ENCODE measurements around the gene ADARB2. TPM values are rescaled to one million over a fixed set of nuclear protein-coding genes. Genes with fewer than 3 reads are reported as not detected.

Gene ADARB2
- total and polyA plus RNA-seq, 2 donors (not counting 1 experiment from before 2014, with no cell fraction given): not detected

DNA sequence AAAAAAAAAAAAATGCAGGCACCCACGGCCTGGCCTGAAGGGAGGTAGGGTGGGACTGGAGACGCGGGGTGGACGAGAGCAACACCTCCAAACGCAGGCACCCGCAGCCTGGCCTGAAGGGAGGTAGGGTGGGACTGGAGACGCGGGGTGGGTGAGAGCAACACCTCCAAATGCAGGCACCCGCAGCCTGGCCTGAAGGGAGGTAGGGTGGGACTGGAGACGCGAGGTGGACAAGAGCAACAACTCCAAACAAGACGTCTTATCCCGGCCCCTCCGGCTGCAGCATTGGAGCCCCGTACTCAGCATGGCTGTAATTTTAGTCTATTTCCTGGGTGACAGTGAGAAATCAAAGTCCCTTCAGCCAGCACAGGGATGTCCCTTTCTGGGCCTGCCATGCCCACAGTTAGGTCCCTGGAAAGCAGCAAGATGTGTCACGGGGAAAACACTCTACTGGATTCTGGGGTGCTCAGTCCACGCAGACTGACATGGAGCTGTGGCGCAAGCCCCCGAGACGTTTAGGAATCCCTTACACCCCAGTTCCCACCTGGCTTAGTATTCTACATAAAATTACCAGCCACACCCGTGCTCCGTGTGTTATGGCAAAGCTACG is 561.3 kb downstream of the ADARB2 start:
- H3K4me1 ChIP-seq (ENCODE audit: control insufficient read depth, extremely low read depth, insufficient read depth, low read length): no peaks in the 10 kb centered on the region
- no peak overlapping the region for H3K4me3 ChIP-seq (replicated peaks in 1 of 4; ENCODE audit: control extremely low read depth in 1 of 4, insufficient read depth in 1 of 4, low read depth in 3 of 4, low read length in 4 of 4)
- H3K79me2 ChIP-seq (ENCODE audit: control insufficient read depth, insufficient read depth, low read length): no peaks in the 10 kb centered on the region
- H3K9ac ChIP-seq (ENCODE audit: insufficient read depth, low read length): no peak overlapping the region
- no peak for DNase-seq (ENCODE audit: low read depth in 2 of 2)
- H2AFZ ChIP-seq (ENCODE audit: low read length): no peak overlapping the region
- no peak overlapping the region for H3K27ac ChIP-seq (ENCODE audit: insufficient read depth, low read length)
- H3K9me3 ChIP-seq (ENCODE audit: control insufficient read depth, insufficient read depth, low read depth, low read length): no peaks in the 10 kb centered on the region
- H4K20me1 ChIP-seq (ENCODE audit: control insufficient read depth, extremely low read depth, insufficient read depth, low read length): no peaks in the 10 kb centered on the region
- no peak overlapping the region for H3K4me2 ChIP-seq (ENCODE audit: extremely low read depth, insufficient read depth, low read length)
- no peak for TF ChIP-seq EZH2 (IDR thresholded peaks at IDR 0.05; ENCODE audit: low read length, missing control alignments)
- TF ChIP-seq, protein P1, sequence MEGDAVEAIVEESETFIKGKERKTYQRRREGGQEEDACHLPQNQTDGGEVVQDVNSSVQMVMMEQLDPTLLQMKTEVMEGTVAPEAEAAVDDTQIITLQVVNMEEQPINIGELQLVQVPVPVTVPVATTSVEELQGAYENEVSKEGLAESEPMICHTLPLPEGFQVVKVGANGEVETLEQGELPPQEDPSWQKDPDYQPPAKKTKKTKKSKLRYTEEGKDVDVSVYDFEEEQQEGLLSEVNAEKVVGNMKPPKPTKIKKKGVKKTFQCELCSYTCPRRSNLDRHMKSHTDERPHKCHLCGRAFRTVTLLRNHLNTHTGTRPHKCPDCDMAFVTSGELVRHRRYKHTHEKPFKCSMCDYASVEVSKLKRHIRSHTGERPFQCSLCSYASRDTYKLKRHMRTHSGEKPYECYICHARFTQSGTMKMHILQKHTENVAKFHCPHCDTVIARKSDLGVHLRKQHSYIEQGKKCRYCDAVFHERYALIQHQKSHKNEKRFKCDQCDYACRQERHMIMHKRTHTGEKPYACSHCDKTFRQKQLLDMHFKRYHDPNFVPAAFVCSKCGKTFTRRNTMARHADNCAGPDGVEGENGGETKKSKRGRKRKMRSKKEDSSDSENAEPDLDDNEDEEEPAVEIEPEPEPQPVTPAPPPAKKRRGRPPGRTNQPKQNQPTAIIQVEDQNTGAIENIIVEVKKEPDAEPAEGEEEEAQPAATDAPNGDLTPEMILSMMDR (conservative IDR thresholded peaks at IDR 0.05 in 1 of 2, IDR thresholded peaks at IDR 0.05 in 1 of 2; ENCODE audit: low read depth in 1 of 2, low read length in 2 of 2): no peak
- H3K36me3 ChIP-seq (ENCODE audit: control insufficient read depth, insufficient read depth, low read length): no peaks in the 10 kb centered on the region
- no peaks in the 10 kb centered on the region for H3K27me3 ChIP-seq (ENCODE audit: control insufficient read depth, insufficient read depth, low read length)

DNA sequence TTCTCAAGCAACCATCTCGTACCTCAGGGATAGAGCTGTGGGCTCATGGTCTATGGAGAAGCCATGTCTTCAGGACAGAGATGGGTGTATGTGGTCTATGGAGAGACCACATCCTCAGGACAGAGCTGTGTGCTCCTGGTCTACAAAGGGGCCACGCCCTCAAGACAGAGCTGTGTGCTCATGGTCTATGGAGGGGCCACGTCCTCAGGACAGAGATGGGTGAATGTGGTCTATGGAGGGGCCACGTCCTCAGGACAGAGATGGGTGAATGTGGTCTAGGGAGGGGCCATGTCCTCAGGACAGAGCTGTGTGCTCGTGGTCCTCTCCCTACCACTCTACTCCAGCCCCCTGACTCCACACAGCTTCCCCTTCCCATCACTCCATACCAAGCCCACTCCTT is 563.3 kb downstream of the ADARB2 start:
- no peaks in the 10 kb centered on the region for H3K36me3 ChIP-seq (ENCODE audit: control insufficient read depth, insufficient read depth, low read length)
- H3K4me1 ChIP-seq (ENCODE audit: control insufficient read depth, extremely low read depth, insufficient read depth, low read length): no peaks in the 10 kb centered on the region
- H3K9me3 ChIP-seq (ENCODE audit: control insufficient read depth, insufficient read depth, low read depth, low read length): no peaks in the 10 kb centered on the region
- H2AFZ ChIP-seq (ENCODE audit: low read length): no peak overlapping the region
- H4K20me1 ChIP-seq (ENCODE audit: control insufficient read depth, extremely low read depth, insufficient read depth, low read length): no peaks in the 10 kb centered on the region
- no peak for DNase-seq (ENCODE audit: low read depth in 2 of 2)
- no peak overlapping the region for H3K4me2 ChIP-seq (ENCODE audit: extremely low read depth, insufficient read depth, low read length)
- no peak for TF ChIP-seq EZH2 (IDR thresholded peaks at IDR 0.05; ENCODE audit: low read length, missing control alignments)
- TF ChIP-seq, protein P1 (conservative IDR thresholded peaks at IDR 0.05 in 1 of 2, IDR thresholded peaks at IDR 0.05 in 1 of 2; ENCODE audit: low read depth in 1 of 2, low read length in 2 of 2): no peak
- no peaks in the 10 kb centered on the region for H3K79me2 ChIP-seq (ENCODE audit: control insufficient read depth, insufficient read depth, low read length)
- no peak overlapping the region for H3K9ac ChIP-seq (ENCODE audit: insufficient read depth, low read length)
- H3K27me3 ChIP-seq (ENCODE audit: control insufficient read depth, insufficient read depth, low read length): no peaks in the 10 kb centered on the region
- no peak overlapping the region for H3K27ac ChIP-seq (ENCODE audit: insufficient read depth, low read length)
- no peak overlapping the region for H3K4me3 ChIP-seq (replicated peaks in 1 of 4; ENCODE audit: control extremely low read depth in 1 of 4, insufficient read depth in 1 of 4, low read depth in 3 of 4, low read length in 4 of 4)

DNA sequence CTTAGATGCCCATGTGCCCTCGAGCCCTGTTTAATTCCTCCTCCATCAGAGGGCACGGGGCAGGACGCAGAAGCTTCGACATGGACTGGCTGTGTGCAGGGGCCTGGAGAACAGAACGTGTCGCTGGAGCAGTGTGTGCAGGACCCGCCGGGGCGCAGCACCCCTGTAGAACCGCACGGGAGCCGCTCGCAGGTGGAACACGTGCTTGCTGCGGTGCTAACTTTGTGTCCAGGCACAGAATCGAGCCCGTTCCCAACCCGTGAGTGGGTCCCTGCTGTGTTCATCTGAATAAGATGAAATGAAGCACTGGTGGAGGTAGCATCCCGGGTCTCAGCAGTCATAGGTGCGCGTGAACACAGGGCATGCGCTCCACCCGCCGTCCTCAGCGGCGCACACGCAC is 564.2 kb downstream of the ADARB2 start:
- TF ChIP-seq EZH2 (IDR thresholded peaks at IDR 0.05; ENCODE audit: low read length, missing control alignments): no peak
- TF ChIP-seq, protein P1 (conservative IDR thresholded peaks at IDR 0.05 in 1 of 2, IDR thresholded peaks at IDR 0.05 in 1 of 2; ENCODE audit: low read depth in 1 of 2, low read length in 2 of 2): no peak
- no peaks in the 10 kb centered on the region for H4K20me1 ChIP-seq (ENCODE audit: control insufficient read depth, extremely low read depth, insufficient read depth, low read length)
- H3K27me3 ChIP-seq (ENCODE audit: control insufficient read depth, insufficient read depth, low read length): no peaks in the 10 kb centered on the region
- no peaks in the 10 kb centered on the region for H3K9me3 ChIP-seq (ENCODE audit: control insufficient read depth, insufficient read depth, low read depth, low read length)
- no peak overlapping the region for H3K4me3 ChIP-seq (replicated peaks in 1 of 4; ENCODE audit: control extremely low read depth in 1 of 4, insufficient read depth in 1 of 4, low read depth in 3 of 4, low read length in 4 of 4)
- H3K9ac ChIP-seq (ENCODE audit: insufficient read depth, low read length): no peak overlapping the region
- H3K4me1 ChIP-seq (ENCODE audit: control insufficient read depth, extremely low read depth, insufficient read depth, low read length): no peaks in the 10 kb centered on the region
- DNase-seq (ENCODE audit: low read depth in 2 of 2): no peak
- no peak overlapping the region for H3K27ac ChIP-seq (ENCODE audit: insufficient read depth, low read length)
- H2AFZ ChIP-seq (ENCODE audit: low read length): no peak overlapping the region
- no peak overlapping the region for H3K4me2 ChIP-seq (ENCODE audit: extremely low read depth, insufficient read depth, low read length)
- no peaks in the 10 kb centered on the region for H3K79me2 ChIP-seq (ENCODE audit: control insufficient read depth, insufficient read depth, low read length)
- no peaks in the 10 kb centered on the region for H3K36me3 ChIP-seq (ENCODE audit: control insufficient read depth, insufficient read depth, low read length)
